HG02588 (cell line): Measurements from ENCODE around the gene TMEM44.
A peak's percentile ranks its signal among the peaks of the same experiment; 100 is the strongest.
"Not testable (repeated sequence)": the region's sequence is repeated elsewhere in the genome, so short reads cannot be mapped to it uniquely, and the experiment has no call there.

Source experiments
- ATAC-seq: cut with Tn5 transposase; IDR thresholded peaks from one replicate; pipeline ENCODE4 v1.9.1; 2021; ENCODE audit warnings: mild to moderate bottlenecking, moderate library complexity; ENCODE audit not compliant: unreplicated experiment

TMEM44 gene

DNA sequence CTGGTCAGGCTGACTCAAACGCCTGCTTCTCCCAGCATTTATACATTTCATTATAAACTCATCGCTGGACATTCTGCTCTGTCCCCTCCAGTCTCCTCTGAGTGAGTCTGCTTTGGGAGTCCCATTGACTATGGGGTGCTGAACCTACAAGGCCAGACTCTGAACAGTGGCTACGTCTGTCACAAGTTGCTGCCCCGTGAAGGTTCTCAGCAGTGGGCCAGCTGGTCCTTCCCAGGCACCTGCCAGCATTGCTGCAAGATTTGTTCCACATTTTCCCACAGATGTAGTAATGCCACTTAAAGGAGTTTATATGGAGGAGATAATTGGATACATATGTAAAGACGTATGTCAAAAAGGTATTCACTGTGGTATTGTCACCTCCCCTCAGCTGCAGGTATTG is 73.7 kb downstream of the TMEM44 start:
- no peak for ATAC-seq

DNA sequence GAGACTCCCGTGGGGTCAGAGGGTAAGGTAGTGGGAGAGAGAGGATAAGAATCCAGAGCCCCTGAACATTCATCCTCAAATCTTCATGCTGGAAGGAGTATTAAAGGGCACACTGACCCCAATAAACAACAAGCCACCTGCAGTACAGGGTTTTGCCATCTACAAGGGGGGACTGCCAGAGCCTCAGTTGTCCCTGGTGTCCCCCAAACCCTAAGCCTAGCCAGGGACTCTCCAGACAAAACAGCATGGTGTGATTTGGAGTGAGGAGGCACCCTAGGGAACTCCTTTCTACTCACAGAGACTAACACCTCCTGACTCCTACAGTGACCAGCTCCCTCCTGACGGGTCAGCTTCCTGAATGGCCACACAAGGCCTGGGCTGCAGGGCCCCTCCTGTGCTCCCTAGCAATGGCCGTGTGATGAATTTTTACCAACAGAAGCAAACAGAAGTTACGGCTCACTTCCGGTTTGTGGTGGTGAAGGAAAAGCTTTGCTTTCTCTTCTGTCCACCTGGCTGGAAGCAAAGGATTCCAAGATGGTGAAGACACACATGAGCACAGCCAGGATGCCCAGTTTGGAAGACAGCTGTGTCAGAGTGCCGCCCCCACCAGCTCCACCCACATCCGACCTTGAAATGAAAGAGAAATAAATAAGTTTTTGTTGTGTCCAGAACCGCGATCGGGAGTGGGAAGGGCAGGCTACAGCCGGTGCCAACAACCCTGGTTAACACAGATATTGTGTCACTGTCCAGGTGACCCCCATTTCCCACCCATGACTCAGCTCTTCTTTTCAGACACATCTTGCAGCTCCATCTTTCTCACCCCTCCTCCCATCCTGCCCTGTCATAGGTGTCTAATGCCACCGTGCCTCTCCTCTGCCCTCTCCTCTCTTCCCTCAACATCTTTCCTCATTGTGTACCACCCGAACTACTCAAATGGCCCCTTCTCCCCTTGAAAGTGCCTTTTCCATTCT is 76.8 kb downstream of the TMEM44 start:
- ATAC-seq: no peak

DNA sequence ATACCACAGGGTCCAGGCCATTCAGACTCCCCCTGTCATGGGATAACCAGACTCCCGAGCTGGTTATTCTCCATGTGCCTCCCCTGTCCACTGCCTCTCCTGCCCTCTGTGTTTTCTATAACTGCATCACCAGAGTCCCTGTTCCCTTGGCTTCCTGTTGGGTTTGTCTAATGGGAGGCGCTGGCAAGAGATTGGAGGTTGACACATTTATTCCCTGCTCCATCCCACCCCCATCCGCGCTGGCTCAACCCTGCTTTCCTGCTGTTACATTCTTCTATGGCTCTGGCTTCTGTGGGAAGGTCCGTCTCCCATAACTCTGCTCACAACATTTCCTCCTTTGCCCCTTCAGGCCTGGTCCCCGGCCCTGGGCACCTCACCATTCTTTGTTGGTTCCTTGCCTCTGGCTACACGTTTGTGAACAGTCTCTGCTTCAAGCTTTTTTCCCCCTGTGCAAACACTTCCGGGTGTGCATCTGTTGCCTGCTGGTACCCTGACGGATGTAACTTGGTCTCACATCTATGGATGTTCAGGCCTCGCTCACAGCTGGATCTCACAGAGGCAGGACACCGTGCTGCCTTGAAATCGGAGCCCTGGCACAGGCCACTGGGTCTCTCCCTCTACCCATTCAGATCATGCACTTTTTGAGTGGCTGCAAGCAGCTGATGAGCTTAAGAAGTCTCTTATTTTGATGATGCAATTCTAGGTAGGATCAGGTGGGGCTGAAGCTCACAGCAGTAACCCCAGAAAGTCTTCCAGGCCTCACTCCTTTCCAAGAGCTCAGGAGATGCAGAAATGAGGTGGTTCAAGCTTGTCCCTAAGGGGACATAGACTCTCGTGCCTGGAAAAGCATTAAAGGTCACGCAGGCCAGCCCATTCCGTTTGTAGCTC is 77.8 kb downstream of the TMEM44 start:
- no peak for ATAC-seq

DNA sequence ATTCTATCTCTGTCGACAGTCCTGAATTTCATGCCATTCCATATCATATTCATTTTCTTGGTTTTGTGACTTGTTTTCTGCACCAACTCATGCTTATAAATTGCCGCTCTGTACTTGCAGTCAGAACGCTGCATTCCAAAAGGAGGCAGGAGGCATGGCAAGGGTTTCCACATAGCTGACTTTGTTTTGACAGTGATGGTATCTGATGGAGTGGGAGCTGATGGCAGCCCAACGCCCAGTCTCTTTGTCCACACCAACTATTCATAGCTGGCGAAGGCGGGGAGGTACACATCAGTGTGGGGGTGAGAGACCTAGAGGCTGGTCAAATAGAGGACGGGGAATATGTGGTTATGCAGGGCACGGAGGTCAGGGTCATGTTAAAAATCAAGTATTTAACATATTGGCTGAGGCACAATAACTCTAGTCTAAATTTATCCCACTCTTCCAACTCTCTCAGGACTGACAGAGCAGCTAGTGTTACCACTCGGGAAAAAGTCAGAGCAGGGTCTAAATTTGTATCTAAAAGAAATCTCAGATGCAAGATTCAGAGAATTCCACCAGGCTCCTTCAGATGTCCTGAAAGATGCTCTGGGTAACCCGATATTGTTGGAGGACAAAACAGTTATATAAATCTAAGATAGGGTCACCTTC is 78.6 kb downstream of the TMEM44 start:
- ATAC-seq: no peak

DNA sequence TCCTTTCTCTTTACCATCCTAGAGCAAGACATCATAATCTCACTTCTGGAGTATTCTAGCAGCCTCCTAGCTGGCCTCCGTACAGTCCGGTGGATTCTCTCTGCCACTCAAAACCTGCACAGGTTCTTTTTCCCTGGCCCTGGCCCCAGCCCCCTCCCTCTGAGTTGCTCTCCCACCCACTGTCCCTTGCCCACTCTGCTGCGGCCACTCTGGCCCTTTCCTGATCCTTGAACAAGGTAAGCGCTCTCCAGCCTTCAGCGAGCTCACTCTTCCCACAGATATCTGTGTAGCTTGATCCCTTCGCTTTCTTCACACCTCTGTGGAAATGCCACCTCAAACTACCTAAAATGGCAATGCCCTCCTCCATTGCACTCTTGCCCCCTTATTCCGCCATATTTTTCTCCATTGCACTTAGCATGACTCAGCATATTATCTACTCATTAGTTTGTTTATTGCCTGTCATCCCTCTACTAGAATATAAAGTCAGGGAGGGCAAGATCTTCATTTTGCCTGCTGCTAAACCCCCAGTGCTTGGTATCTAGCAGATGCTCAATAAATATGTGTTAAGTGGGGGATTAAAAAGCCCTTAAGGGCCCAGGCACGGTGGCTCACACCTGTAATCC is 80.8 kb downstream of the TMEM44 start:
- ATAC-seq: no peak

DNA sequence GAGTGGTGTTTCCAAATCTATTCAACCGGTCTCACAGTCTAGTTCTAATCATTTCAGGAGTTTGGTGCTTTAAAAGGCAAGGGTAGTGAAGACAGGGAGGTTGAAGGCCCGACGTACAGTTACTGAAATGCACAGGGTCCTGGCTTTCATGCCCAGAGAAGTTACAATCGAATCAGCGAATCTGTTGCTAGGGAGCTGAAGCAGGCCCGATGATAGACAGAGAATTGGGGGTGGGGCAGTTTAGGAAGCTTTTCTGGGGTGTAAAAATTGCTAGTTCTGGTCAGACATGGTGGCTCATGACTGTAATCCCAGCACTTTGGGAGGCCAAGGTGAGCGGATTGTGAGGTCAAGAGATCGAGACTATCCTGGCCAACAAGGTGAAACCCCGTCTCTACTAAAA is 83.4 kb downstream of the TMEM44 start:
- no peak for ATAC-seq

DNA sequence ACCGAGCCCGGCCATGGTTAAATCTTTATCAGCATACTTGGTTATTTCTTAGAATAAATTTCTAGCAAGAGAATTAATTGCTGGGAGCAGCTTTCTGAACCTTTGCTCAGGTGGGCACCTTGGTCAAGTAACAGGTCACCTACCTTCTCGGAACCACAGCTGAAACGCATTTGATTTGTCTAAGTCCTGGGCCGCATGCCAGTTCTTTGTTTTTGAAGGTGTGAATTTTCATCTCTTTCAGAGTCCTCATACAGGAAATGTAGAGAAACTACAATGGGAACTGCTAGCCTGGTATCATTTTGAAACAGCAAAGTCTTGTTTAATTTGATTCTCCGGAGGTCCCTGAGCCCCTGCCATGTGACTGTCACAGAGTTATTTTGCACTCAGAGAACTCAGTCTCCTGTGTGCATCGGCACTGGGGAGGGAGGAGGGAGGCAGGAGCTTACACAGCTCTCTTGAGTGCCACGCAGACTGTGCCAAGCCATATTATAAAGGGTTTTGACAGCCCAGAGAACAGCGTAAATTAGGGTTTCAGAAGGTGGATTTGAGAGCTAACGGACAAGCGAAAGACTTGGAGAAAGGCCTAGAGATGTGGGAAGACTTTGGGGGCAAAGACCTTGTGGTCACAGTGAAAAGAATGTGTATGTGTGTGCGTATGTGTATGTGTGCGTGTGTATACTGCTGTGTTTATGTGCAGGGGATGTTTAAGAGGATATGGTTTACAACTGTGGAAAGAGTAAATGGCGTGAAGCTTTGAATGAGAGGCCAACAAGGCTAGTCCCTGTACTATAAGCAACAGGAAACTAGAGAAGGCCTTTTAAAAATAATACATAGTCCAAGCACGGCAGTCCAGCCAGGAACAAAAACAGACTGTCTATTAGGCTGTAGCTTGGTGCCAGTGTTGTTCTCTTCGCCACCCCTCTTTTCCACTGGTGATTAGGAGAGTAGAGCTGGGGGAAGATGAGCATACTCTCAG is 84.6 kb downstream of the TMEM44 start:
- ATAC-seq: no peak

DNA sequence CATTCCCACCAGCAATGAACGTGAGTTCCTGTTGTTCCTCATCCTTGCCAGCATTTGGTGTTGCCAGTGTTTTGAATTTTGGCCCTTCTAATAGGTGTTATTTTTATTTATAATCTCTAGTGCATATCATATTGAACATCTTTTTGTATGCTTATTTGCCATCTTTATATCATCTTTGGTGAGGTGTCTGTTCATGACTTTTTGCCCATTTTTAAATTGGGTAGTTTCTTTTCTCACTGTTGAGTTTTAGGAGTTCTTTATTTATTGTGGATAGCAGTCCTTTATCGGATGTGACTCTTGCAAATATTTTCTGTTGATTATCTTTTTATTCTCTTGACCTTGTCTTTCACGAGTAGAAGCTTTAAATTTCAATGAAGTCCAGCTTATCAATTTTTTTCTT is 86.2 kb downstream of the TMEM44 start:
- no peak for ATAC-seq

DNA sequence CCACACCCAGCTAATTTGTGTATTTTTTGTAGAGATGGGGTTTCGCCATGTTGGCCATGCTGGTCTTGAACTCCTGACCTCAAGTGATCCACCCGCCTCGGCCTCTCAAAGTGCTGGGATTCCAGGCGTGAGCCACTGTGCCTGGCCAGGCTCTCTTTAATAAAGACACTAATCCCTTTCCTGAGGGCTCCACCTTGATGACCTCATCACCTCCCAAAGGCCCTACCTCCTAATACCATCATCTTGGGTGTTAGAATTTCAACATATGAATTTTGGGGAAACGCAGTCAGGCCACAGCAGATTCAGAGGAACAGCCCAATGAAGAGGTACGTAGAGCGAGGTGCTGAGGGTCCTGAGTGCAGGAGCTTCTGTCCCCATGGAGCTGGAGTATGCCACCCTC is 87.7 kb downstream of the TMEM44 start:
- not testable (repeated sequence) for ATAC-seq

DNA sequence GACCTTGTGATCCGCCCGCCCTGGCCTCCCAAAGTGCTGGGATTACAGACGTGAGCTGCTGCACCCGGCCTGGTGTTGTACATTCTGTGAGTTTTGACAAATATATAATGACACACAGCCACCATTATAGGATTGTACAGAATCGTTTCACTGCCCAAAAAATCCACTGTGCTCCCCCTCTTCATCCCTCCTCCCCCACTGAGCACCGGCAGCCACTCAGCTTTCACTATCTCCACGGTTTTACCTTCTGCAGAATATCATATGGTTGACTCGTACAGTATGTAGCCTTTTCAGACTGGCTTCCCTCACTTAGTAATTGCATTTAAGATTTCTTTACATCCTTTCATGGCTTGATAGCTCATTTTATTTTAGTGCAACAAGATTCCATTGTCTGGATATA is 89.7 kb downstream of the TMEM44 start:
- ATAC-seq: no peak

DNA sequence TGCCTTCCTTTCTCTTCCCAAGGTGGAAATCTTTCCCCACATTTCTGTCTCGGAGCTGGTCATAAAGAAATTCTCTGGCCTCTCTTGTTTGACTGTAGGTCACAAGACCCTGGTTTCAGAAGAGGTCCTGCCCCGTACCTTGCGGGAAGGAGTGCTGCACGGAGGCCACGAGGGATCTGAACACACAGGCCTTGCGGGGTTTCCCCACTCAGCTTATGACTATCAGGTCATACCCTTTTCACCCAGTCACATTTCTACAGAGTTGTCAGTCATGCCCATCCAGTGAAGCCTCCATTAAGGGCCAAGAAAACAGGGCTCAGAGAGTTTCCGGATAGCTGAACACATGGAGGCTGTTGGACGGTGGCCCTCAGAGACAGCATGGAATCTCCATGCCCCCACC is 91.7 kb downstream of the TMEM44 start:
- peak; percentile 88 for ATAC-seq

DNA sequence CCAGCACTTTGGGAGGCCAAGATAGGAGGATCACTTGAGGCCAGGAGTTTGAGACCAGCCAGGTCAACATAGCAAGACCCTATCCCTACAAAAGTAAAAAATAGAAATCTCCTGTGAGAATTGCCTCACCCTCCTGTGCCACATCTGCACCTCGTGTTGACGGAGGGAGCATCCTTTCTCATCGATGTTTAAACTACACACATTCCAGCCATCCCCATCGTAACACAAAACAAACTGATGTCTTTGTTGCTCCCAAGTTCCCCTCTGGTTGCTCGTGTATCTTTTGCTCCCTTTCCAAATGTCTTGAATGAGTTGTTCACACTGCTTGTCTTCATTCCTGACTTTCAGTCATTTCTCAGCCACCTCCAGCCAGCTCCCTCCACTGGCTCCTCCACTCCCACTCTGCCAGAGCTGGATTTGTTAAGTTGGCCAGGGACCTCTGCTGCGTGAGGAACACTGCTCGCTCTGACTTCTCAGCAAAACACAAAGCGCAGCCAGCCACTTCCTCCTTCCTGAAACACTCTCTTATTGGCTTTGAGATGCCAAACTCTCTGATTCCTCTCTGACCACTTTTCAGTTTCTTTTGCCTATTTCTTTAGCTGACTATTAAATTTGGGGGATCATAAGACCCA is 92.8 kb downstream of the TMEM44 start:
- ATAC-seq: no peak

DNA sequence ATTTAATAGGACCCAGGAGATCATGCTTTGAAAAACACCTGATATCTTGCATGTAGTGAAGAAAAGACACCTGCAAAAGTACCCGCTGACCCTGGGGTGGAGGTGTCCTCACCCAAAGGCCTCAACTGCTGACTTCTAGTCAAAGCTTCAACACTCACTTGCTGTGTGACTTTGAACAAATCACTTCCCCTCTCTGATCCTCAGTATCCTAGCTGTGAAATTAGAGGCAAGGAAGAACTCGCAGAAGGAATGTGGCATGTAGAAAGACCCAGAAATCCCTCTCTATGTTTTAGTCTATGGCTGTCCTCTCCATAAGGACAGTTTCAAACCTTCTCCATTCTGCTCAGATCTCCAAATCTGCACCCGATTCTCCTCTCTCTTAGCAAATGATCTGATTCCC is 93.7 kb downstream of the TMEM44 start:
- no peak for ATAC-seq

DNA sequence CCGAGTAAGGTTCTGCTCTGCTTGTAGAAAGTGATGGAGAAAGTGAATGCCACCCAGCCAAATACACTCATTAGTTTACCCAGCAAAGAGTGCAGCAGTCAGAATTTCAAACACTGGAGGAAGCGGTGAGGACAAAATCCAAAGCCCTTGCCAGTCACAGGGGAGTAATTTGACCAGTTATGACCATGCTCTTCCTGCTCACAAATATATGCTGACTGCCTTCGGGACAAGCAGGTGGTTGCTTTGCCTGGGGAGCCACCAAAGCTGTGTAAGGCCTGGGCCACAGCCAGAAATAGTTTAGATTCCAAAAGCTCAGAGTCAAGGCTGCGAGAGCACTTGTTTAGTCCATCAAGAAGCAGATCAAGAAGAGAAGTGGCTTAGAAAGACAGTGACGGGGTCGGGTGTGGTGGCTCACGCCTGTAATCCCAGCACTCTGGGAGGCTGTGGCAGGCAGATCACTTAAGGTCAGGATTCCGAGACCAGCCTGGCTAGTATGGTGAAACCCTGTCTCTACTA is 95.4 kb downstream of the TMEM44 start:
- no peak for ATAC-seq
